GM12891 (cell line): ENCODE data around the gene ZNF280B.

Source experiments
- POLR2A ChIP-seq: IDR thresholded peaks from 2 replicates; pipeline ENCODE4 v1.6.1; 2011; ENCODE audit warnings: low read depth, low read length, control low read depth
- SPI1 ChIP-seq: IDR thresholded peaks from 2 replicates; pipeline ENCODE4 v1.6.1; 2011; ENCODE audit warnings: low read depth, low read length, control low read depth
- TAF1 ChIP-seq: IDR thresholded peaks from 2 replicates; pipeline ENCODE4 v1.6.1; 2011; ENCODE audit warnings: low read depth, low read length, control low read depth

DNA sequence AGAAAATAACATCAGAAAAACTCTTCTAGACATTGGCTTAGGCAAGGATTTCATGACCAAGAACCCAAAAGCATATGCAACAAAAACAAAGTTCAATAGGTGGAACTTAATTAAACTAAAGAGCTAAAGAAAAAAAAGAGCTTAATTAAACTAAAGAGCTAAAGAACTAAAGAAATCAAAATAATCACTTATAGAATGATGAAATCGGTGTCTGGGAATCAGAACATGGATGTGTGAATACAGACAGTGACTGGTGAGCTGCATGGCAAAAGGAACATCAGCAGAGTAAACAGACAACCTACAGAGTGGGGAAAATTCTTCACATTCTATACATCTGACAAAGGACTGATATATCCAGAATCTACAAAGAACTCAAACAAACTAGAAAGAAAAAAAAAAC is 41.4 kb downstream of the ZNF280B start:
- TF ChIP-seq SPI1 (no peak), POLR2A (no peak), TAF1 (no peak)
